ENCODE data around the gene SAP25.

Gene SAP25

GRCh38 chr7:100573691-100574361 is at the start of gene SAP25:
TSS of gene SAP25 (minus strand) at chr7:100573900. CDS start at chr7:100573742, 158 bp downstream.
- in situ Hi-C loops (cut with HindIII; ENCODE audit: low sequenced_read_pairs) = no loop called here
- H3K4me3 ChIP-seq (ENCODE audit: low read depth, low read length) = no peak within 1 kb of the TSS
- DNase-seq (ENCODE audit: low read depth, low spot score) = no peak
- TF ChIP-seq CTCF (IDR thresholded peaks at IDR 0.05; ENCODE audit: low read depth, low read length) = peak; percentile 30

GRCh38 chr7:100621554-100621953 is 47.9 kb upstream of the SAP25 start:
- TF ChIP-seq CTCF (IDR thresholded peaks at IDR 0.05; ENCODE audit: low read depth, low read length) = no peak
- H3K4me3 ChIP-seq (ENCODE audit: low read depth, low read length) = no peak overlapping the region
- in situ Hi-C loops (cut with HindIII; ENCODE audit: low sequenced_read_pairs) = no loop called here
- no peak for DNase-seq (ENCODE audit: low read depth, low spot score)

GRCh38 chr7:100620804-100621203 is 47.1 kb upstream of the SAP25 start:
- DNase-seq (ENCODE audit: low read depth, low spot score) = no peak
- TF ChIP-seq CTCF (IDR thresholded peaks at IDR 0.05; ENCODE audit: low read depth, low read length) = no peak
- H3K4me3 ChIP-seq (ENCODE audit: low read depth, low read length) = no peak overlapping the region
- in situ Hi-C loops (cut with HindIII; ENCODE audit: low sequenced_read_pairs) = no loop called here

- TF ChIP-seq CTCF (IDR thresholded peaks at IDR 0.05; ENCODE audit: low read depth, low read length) = no peak
- no peak for DNase-seq (ENCODE audit: low read depth, low spot score)
- in situ Hi-C loops (cut with HindIII; ENCODE audit: low sequenced_read_pairs) = no loop called here
- no peak overlapping the region for H3K4me3 ChIP-seq (ENCODE audit: low read depth, low read length)
Observed at GRCh38 chr7:100620239-100620638, 46.5 kb upstream of the SAP25 start.

- in situ Hi-C loops (cut with HindIII; ENCODE audit: low sequenced_read_pairs) = no loop called here
- no peak for TF ChIP-seq CTCF (IDR thresholded peaks at IDR 0.05; ENCODE audit: low read depth, low read length)
- no peak overlapping the region for H3K4me3 ChIP-seq (ENCODE audit: low read depth, low read length)
- DNase-seq (ENCODE audit: low read depth, low spot score) = no peak
Observed at GRCh38 chr7:100614308-100614861, 40.7 kb upstream of the SAP25 start.

- no peak for DNase-seq (ENCODE audit: low read depth, low spot score)
- H3K4me3 ChIP-seq (ENCODE audit: low read depth, low read length) = peak overlapping the region; percentile 78
- in situ Hi-C loops (cut with HindIII; ENCODE audit: low sequenced_read_pairs) = no loop called here
- TF ChIP-seq CTCF (IDR thresholded peaks at IDR 0.05; ENCODE audit: low read depth, low read length) = no peak
Observed at GRCh38 chr7:100613412-100614175, 39.9 kb upstream of the SAP25 start.
